H1 (cell line): ENCODE data around the gene CSRNP3. TPM values are rescaled to one million over a fixed set of nuclear protein-coding genes. Genes with fewer than 3 reads are reported as not detected.

Source experiments
- CTCF ChIA-PET: fragments of 300-600 bp; sonication (Branson Sonifier 250); formaldehyde crosslinking; loops from one replicate; lab custom pipeline; 2021; ENCODE audit not compliant: partially characterized antibody; lab: Charles Lee
- POLR2A ChIA-PET: fragments of 300-600 bp; sonication (Branson Sonifier 250); formaldehyde crosslinking; loops from one replicate; lab custom pipeline; 2021; ENCODE audit warnings: inconsistent platforms; ENCODE audit not compliant: partially characterized antibody; lab: Charles Lee
- DNase-seq, 2 experiments: peaks; one replicate each; pipeline versions ENCODE4 v3.0.0 to v3.0.0-alpha.2; 2010 to 2022; ENCODE audit warnings: low spot score in 2 of 2, low read depth in 1 of 2, mixed read lengths in 1 of 2
- FAIRE-seq: peaks from 2 replicates; lab custom pipeline; 2011; peaks lifted over from hg19 to GRCh38; lab: Jason Lieb, UNC
- H2AFZ ChIP-seq: 2 replicates; pipeline ENCODE4 v1.8.1; 2012; ENCODE audit warnings: low read length, inconsistent platforms
- H2AK5ac ChIP-seq: 2 replicates; pipeline ENCODE4 v1.6.1; 2013; ENCODE audit warnings: low read depth, low read length
- H2BK120ac ChIP-seq: replicated peaks from 2 replicates; pipeline ENCODE3; 2013; ENCODE audit warnings: low read depth, low read length, inconsistent platforms
- H2BK12ac ChIP-seq: 2 replicates; pipeline ENCODE4 v1.6.1; 2013; ENCODE audit warnings: low read depth, low read length
- H2BK15ac ChIP-seq: 2 replicates; pipeline ENCODE4 v1.6.1; 2013; ENCODE audit warnings: low read length
- H2BK20ac ChIP-seq: 2 replicates; pipeline ENCODE4 v1.6.1; 2013; ENCODE audit warnings: low read length
- H2BK5ac ChIP-seq: 2 replicates; pipeline ENCODE4 v1.6.1; 2013; ENCODE audit warnings: low read depth, low read length
- H3K14ac ChIP-seq: 2 replicates; pipeline ENCODE4 v1.6.1; 2013; ENCODE audit warnings: inconsistent platforms; ENCODE audit not compliant: insufficient read length
- H3K18ac ChIP-seq: 2 replicates; pipeline ENCODE4 v1.6.1; 2013; ENCODE audit warnings: low read length; ENCODE audit errors: extremely low read depth
- H3K23ac ChIP-seq: 2 replicates; pipeline ENCODE4 v1.6.1; 2013; ENCODE audit warnings: inconsistent platforms; ENCODE audit not compliant: insufficient read length
- H3K23me2 ChIP-seq: 2 replicates; pipeline ENCODE4 v1.6.1; 2013; ENCODE audit warnings: low read depth, low read length
- H3K27ac ChIP-seq: 2 replicates; pipeline ENCODE4 v1.6.1; 2011; ENCODE audit warnings: low read depth, low read length, inconsistent platforms
- H3K27me3 ChIP-seq, 4 experiments: replicated peaks in 1 of 4; 1 replicate in 1 of 4; 2 replicates in 3 of 4; pipeline versions ENCODE4 v1.6.1 to v1.8.1; 2011 to 2013; ENCODE audit warnings: low read length in 3 of 4, mild to moderate bottlenecking in 3 of 4, inconsistent platforms in 2 of 4, mixed read lengths in 2 of 4, moderate library complexity in 1 of 4; ENCODE audit not compliant: control insufficient read depth in 3 of 4, insufficient read depth in 3 of 4; ENCODE audit errors: extremely low read depth in 1 of 4
- H3K36me3 ChIP-seq, 4 experiments: 2 replicates each; pipeline versions ENCODE4 v1.6.1 to v1.8.1; 2011 to 2013; ENCODE audit warnings: mild to moderate bottlenecking in 4 of 4, low read length in 3 of 4, moderate library complexity in 2 of 4, control low read depth in 1 of 4, inconsistent platforms in 1 of 4; ENCODE audit not compliant: insufficient read depth in 4 of 4, control insufficient read depth in 2 of 4
- H3K4ac ChIP-seq: replicated peaks from 2 replicates; pipeline ENCODE3; 2013; ENCODE audit warnings: low read length, low read depth, mixed read lengths, inconsistent platforms; ENCODE audit not compliant: insufficient read length
- H3K4me1 ChIP-seq, 4 experiments: replicated peaks in 1 of 4; 1 replicate in 1 of 4; 2 replicates in 3 of 4; pipeline versions ENCODE4 v1.6.1 to v1.8.1; 2011 to 2013; ENCODE audit warnings: low read length in 3 of 4, inconsistent platforms in 2 of 4, mixed read lengths in 1 of 4; ENCODE audit not compliant: insufficient read depth in 4 of 4, control insufficient read depth in 3 of 4
- H3K4me2 ChIP-seq, 2 experiments: 2 replicates each; pipeline versions ENCODE4 v1.6.1 to v1.8.1; 2011 to 2013; ENCODE audit warnings: low read depth in 2 of 2, low read length in 2 of 2, control low read depth in 1 of 2, inconsistent platforms in 1 of 2, mild to moderate bottlenecking in 1 of 2; ENCODE audit not compliant: insufficient read depth in 1 of 2
- H3K4me3 ChIP-seq, 4 experiments: fragments of 200-600, 300-600 bp in 1 of 4; sonication (generic), shearing (Covaris generic), sonication (Bioruptor Twin) in 1 of 4; 2 replicates each; pipeline versions ENCODE4 v1.5.1 to v1.8.1; 2011 to 2016; ENCODE audit warnings: low read length in 4 of 4, low read depth in 3 of 4, control low read depth in 2 of 4, inconsistent platforms in 2 of 4, mild to moderate bottlenecking in 2 of 4, mixed read lengths in 1 of 4, moderate library complexity in 1 of 4; ENCODE audit not compliant: insufficient read depth in 2 of 4; ENCODE audit errors: extremely low read depth in 1 of 4
- H3K56ac ChIP-seq: replicated peaks from 2 replicates; pipeline ENCODE3; 2013; ENCODE audit warnings: low read depth, mild to moderate bottlenecking, mixed read lengths, low read length, inconsistent platforms; ENCODE audit not compliant: insufficient read length
- H3K79me1 ChIP-seq: 2 replicates; pipeline ENCODE4 v1.6.1; 2013; ENCODE audit warnings: low read depth, low read length, control low read depth
- H3K79me2 ChIP-seq, 2 experiments: 2 replicates each; pipeline versions ENCODE4 v1.6.1 to v1.8.1; 2012 to 2013; ENCODE audit warnings: low read length in 2 of 2, mild to moderate bottlenecking in 2 of 2, inconsistent platforms in 1 of 2; ENCODE audit not compliant: insufficient read depth in 2 of 2, control insufficient read depth in 1 of 2
- H3K9ac ChIP-seq, 4 experiments: replicated peaks in 1 of 4; 1 replicate in 1 of 4; 2 replicates in 3 of 4; pipeline versions ENCODE4 v1.6.1 to v1.8.1; 2011 to 2013; ENCODE audit warnings: low read depth in 3 of 4, low read length in 3 of 4, control low read depth in 2 of 4, mild to moderate bottlenecking in 2 of 4, moderate library complexity in 2 of 4, inconsistent platforms in 1 of 4; ENCODE audit errors: extremely low read depth in 1 of 4
- H3K9me3 ChIP-seq, 2 experiments: 2 replicates each; pipeline versions ENCODE4 v1.6.1 to v1.8.1; 2012 to 2013; ENCODE audit warnings: mild to moderate bottlenecking in 2 of 2, moderate library complexity in 2 of 2, control low read depth in 1 of 2, inconsistent platforms in 1 of 2, low read depth in 1 of 2, low read length in 1 of 2, mixed read lengths in 1 of 2; ENCODE audit not compliant: insufficient read depth in 2 of 2
- H4K20me1 ChIP-seq, 2 experiments: replicated peaks in 1 of 2; 2 replicates each; pipeline versions ENCODE3 to v1.8.1; 2011 to 2013; ENCODE audit warnings: inconsistent platforms in 2 of 2, low read length in 2 of 2, mild to moderate bottlenecking in 1 of 2; ENCODE audit not compliant: insufficient read depth in 2 of 2, control insufficient read depth in 1 of 2
- H4K5ac ChIP-seq: 2 replicates; pipeline ENCODE4 v1.6.1; 2013; ENCODE audit warnings: low read length, low read depth, mixed read lengths, inconsistent platforms; ENCODE audit not compliant: insufficient read length
- H4K8ac ChIP-seq: 2 replicates; pipeline ENCODE4 v1.8.0; 2013; ENCODE audit warnings: mild to moderate bottlenecking, moderate library complexity, low read length, inconsistent platforms; ENCODE audit not compliant: insufficient read depth; ENCODE audit errors: extremely low read depth
- H4K91ac ChIP-seq: replicated peaks from 2 replicates; pipeline ENCODE3; 2013; ENCODE audit warnings: low read length, mixed read lengths, inconsistent platforms; ENCODE audit not compliant: insufficient read length
- ASH2L ChIP-seq: fragments of 200-600, 300-600 bp; sonication (generic); IDR thresholded peaks from one replicate; pipeline ENCODE4 v1.7.1; 2017; ENCODE audit warnings: low read length
- BRCA1 ChIP-seq: IDR thresholded peaks from 2 replicates; pipeline ENCODE4 v1.6.1; 2012; ENCODE audit warnings: low read depth, low read length, improper control_type of control experiment
- EGR1 ChIP-seq: IDR thresholded peaks from 2 replicates; pipeline ENCODE4 v1.6.1; 2011; ENCODE audit warnings: low read depth, low read length, borderline replicate concordance
- GABPA ChIP-seq: IDR thresholded peaks from 2 replicates; pipeline ENCODE4 v1.6.1; 2011; ENCODE audit warnings: mild to moderate bottlenecking, low read length, moderate library complexity, borderline replicate concordance; ENCODE audit not compliant: insufficient read depth
- JUND ChIP-seq: IDR thresholded peaks from 2 replicates; pipeline ENCODE4 v1.6.1; 2011; ENCODE audit warnings: mild to moderate bottlenecking, improper control_type of control experiment, low read length
- KDM1A ChIP-seq: fragments of 200-600, 300-600 bp; sonication (generic); IDR thresholded peaks from 2 replicates; pipeline ENCODE4 v1.7.1; 2016; ENCODE audit warnings: mild to moderate bottlenecking, low read length, borderline replicate concordance
- KDM4A ChIP-seq: IDR thresholded peaks from one replicate; pipeline ENCODE4 v1.7.1; 2012; ENCODE audit warnings: low read depth, mild to moderate bottlenecking, moderate library complexity, low read length, inconsistent platforms; ENCODE audit not compliant: severe bottlenecking
- PHF8 ChIP-seq: fragments of 200-600 bp; sonication (generic); conservative IDR thresholded peaks from 2 replicates; pipeline ENCODE4 v1.7.1; 2012; ENCODE audit warnings: low read depth, mild to moderate bottlenecking, inconsistent platforms, low read length, moderate library complexity
- SP1 ChIP-seq: IDR thresholded peaks from 2 replicates; pipeline ENCODE4 v1.6.1; 2011; ENCODE audit warnings: low read depth, low read length
- SRF ChIP-seq: IDR thresholded peaks from 2 replicates; pipeline ENCODE4 v1.6.1; 2011; ENCODE audit warnings: mild to moderate bottlenecking, low read depth, low read length, moderate library complexity
- TAF1 ChIP-seq: IDR thresholded peaks from 2 replicates; pipeline ENCODE4 v1.6.1; 2011; ENCODE audit warnings: mild to moderate bottlenecking, low read depth, low read length
- TCF12 ChIP-seq: IDR thresholded peaks from 2 replicates; pipeline ENCODE4 v1.6.1; 2011; ENCODE audit warnings: low read depth, mild to moderate bottlenecking, low read length
- WGBS, 2 experiments: shearing (Covaris generic) in 1 of 2; methylation state at CpG; one replicate each; pipeline versions ENCODE4 v1.1.6 to v1.1.7; 2013 to 2015; ENCODE audit warnings: low lambda C conversion rate in 2 of 2, mixed read lengths in 2 of 2, inconsistent platforms in 1 of 2, low coverage in 1 of 2, missing lambda C conversion rate in 1 of 2; ENCODE audit not compliant: insufficient replicate concordance in 2 of 2, insufficient coverage in 1 of 2, insufficient read length in 1 of 2; ENCODE audit errors: extremely low coverage in 1 of 2, missing lambda C conversion rate in 1 of 2; 5-methylcytosine and 5-hydroxymethylcytosine counted together
- polyA plus RNA-seq, 7 experiments: library from polyadenylated mRNA; depleted of rRNA in 3 of 7; stranded (reverse) in 5 of 7; unstranded in 2 of 7; fragments of >200 nt in 5 of 7; fragments of 200-250 nt in 2 of 7; gene quantifications; 1 replicate in 5 of 7; 2 replicates in 1 of 7; 4 replicates in 1 of 7; pipeline versions ENCODE4 v1.2.1 to v1.2.3, GENCODE V29; 2011 to 2013; ENCODE audit warnings: missing spikeins in 2 of 7, mixed read lengths in 2 of 7
- total RNA-seq: library from RNA; stranded (reverse); fragmentation: NEBNext Ultra II Directional; extraction: Animal tissue kit (Norgen Biotek cat#: 25700); gene quantifications from 2 replicates; pipeline ENCODE4 v1.2.1, GENCODE V29; 2021

Gene CSRNP3
- total and polyA plus RNA-seq, 2 of the 8 experiments (the other 6 are each of a cell fraction or from before 2014, with no cell fraction given): 1.3 to 6.5 TPM

- H3K4me3 ChIP-seq: no peak overlapping the region
- WGBS, 2 experiments: 89% methylated on average over 3 of the region's 3 CpGs; no CpG with 5 or more reads in 1 of the 2 experiments
- no peaks in the 10 kb centered on the region for H3K79me1 ChIP-seq
- no peak overlapping the region for H3K4me2 ChIP-seq
- H3K4ac ChIP-seq: no peak overlapping the region
- no peak overlapping the region for H2AFZ ChIP-seq
- no peak overlapping the region for H3K9ac ChIP-seq
- H3K9me3 ChIP-seq: no peaks in the 10 kb centered on the region
- peaks cover 3% of the 10 kb centered on the region; the same call in 1 of the 2 replicates for H3K23me2 ChIP-seq
- no peak overlapping the region for H3K27ac ChIP-seq
- H4K5ac ChIP-seq: no peak overlapping the region
- no peak overlapping the region for H3K18ac ChIP-seq
- no peaks in the 10 kb centered on the region for H3K36me3 ChIP-seq
- no peak overlapping the region for H3K23ac ChIP-seq
- H3K27me3 ChIP-seq: peaks cover 0 to 1% (median 0%) of the 10 kb centered on the region in 4 experiments; a peak in 1 of 7 replicates
- DNase-seq: no peak
- H2BK20ac ChIP-seq: no peak overlapping the region
- no peak for TF ChIP-seq PHF8
- TF ChIP-seq BRCA1: no peak
- no peak for TF ChIP-seq EGR1
- no peak for TF ChIP-seq KDM4A
- TF ChIP-seq KDM1A: no peak
- no peak for TF ChIP-seq GABPA
- TF ChIP-seq TCF12: no peak
- TF ChIP-seq JUND: no peak
- no peak for TF ChIP-seq ASH2L
- TF ChIP-seq SP1: no peak
- TF ChIP-seq TAF1: no peak
- no peak for TF ChIP-seq SRF
- TF ChIP-seq, all 59 proteins: peak for 0
- H3K79me2 ChIP-seq: no peaks in the 10 kb centered on the region
- no peak overlapping the region for H4K8ac ChIP-seq
- no peak overlapping the region for H2BK12ac ChIP-seq
- ChIA-PET CTCF (no interaction called here), POLR2A (no interaction called here)
- no peak overlapping the region for H2BK5ac ChIP-seq
- H2BK15ac ChIP-seq: no peak overlapping the region
- no peak for FAIRE-seq
- H3K56ac ChIP-seq: no peak overlapping the region
- no peaks in the 10 kb centered on the region for H4K20me1 ChIP-seq
- H4K91ac ChIP-seq: no peak overlapping the region
- H3K4me1 ChIP-seq: no peaks in the 10 kb centered on the region
- H3K14ac ChIP-seq: no peak overlapping the region
- no peak overlapping the region for H2BK120ac ChIP-seq
- no peak overlapping the region for H2AK5ac ChIP-seq
These were observed 36.0 kb downstream of the CSRNP3 start for GRCh38 chr2:165505514-165505913.
